ENCODE results near the gene DSE.

DSE gene

DNA sequence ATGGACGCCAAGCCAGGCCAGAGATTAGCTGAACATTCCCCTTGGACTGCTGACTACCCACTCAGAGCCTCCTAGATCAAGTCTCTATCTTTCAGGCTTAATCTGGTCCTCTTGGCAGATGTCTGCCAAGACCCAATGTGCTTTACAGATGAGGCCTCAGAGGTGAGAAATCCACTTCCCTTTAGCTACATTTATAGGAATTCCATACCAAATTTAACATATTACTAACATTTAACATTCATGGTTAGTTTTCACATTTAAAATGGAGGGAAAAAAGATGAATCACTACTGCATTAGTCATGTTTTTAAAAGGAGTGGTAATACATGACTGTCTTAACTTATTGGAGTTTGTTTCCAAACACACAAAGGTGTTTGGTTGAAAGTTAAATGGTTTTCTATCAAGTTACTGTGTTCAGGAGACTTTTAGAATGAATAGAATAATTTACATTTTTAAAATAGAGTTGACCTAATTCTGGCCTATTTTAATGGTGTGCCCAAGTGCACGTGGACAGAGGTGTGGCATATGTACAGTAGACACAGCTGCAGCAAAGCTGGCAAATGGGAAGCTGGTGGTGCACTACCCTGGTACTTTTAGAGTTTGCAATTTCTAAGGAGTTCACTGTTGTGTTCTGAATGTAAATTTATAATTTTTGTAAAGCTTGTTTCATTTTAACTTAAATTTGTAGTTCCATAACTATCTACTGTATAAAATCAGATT, 48.5 kb downstream of the DSE start:
- no peak for DNase-seq

GRCh38 chr6:116420341-116420740, 49.6 kb downstream of the DSE start:
- no peak for DNase-seq

GRCh38 chr6:116422238-116422637, 51.5 kb downstream of the DSE start:
- no peak for DNase-seq

DNA sequence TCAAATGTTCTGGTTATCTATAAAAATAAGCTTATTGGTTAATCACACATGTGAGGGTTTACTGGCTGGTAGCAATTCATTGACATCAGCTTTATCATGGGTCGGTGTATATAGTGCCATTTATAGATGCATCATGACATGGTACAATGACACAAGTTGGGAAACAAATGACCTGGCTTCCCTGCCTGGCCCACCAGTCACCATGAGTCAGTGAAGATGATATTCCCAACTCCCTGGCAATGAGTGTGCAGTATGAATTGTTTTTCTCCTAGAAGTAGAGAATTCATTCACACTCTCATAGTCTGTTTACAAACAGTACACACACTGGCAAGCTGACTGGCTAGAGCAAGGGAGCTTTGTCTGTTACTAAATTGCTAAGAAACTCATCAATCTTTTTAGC, 53.3 kb downstream of the DSE start:
- no peak for DNase-seq

DNA sequence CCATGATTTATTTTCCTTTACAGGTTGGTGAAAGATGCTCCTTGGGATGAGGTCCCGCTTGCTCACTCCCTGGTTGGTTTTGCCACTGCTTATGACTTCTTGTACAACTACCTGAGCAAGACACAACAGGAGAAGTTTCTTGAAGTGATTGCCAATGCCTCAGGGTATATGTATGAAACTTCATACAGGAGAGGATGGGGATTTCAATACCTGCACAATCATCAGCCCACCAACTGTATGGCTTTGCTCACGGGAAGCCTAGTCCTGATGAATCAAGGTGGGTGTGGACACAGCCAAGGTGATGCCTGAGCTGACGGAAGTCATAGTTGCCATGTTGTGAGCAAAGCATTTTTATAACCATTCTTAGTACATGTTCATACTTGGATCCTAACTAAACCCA, 55.8 kb downstream of the DSE start:
- DNase-seq, result no peak

GRCh38 chr6:116429111-116429510, 58.4 kb downstream of the DSE start:
- DNase-seq, result no peak

GRCh38 chr6:116430860-116431259, 60.1 kb downstream of the DSE start:
- DNase-seq, result no peak

- no peak for DNase-seq
These were observed 61.3 kb downstream of the DSE start for GRCh38 chr6:116431964-116432595.

DNA sequence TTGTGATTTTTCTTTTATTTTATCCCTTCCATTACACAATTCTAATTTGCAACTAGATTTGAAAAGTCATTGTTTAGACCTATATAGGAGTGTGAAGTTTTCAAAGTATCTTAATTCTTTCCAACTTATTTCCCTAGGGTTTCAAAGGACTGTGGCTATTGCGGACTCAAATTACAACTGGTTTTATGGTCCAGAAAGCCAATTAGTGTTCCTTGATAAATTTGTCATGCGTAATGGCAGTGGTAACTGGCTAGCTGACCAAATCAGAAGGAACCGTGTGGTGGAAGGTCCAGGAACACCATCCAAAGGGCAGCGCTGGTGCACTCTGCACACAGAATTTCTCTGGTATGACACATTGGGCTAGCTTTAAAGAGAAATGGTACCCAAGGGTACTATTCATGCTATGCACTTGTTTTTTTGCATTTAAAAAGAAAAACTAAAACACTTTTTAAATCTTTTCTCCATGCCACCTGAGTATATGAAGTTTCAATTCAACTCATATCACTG, 62.5 kb downstream of the DSE start:
- DNase-seq, result no peak

DNA sequence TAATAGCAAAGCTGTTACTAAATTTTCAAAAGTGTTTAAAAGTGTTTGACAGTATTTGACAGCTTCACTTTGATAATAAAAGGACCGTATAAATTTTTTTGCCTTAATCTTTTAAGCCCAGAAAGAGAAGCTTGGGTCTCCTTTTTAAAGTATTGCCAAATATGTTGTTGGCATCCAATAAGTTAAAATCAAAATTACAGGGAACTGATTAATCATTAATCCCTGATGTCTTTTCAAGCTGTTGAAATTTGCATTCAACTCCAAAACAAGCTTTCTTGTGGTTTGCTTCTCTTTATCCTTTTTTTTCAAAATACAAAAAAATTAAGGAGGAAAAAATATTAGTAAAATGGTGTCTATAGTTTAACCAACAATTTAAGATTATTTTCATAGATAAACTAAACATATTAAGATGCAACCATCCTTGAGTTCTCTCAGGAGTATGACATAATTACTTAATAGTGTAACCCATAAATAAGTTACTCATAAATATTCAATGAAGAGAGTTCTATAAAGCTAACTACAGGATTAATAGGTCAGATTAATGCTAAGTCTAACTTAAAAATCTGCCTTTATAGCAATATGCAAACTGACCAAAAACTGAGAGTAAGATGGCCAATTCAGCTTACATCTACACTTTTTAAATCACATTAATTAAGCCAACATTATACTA, 63.4 kb downstream of the DSE start:
- DNase-seq, result no peak

GRCh38 chr6:116436586-116436985, 65.8 kb downstream of the DSE start:
- no peak for DNase-seq

DNA sequence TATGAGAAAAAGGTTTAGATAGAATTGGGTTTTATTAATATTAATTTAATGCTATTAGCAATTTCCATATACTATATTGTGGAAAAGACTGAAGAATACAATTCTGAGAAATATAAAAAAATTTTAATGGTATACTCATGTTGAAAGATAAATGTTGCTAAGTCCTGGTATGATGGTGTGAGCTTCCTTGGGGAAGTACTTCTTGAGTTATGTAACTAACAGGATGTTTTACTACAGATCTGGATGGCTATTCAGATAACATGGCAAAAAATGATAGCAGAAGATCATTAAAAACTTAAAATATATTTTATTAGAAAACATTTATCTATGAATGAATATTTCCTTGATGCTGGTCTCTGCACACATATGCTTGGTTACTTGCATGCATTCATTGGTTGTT, 66.9 kb downstream of the DSE start:
- no peak for DNase-seq

DNA sequence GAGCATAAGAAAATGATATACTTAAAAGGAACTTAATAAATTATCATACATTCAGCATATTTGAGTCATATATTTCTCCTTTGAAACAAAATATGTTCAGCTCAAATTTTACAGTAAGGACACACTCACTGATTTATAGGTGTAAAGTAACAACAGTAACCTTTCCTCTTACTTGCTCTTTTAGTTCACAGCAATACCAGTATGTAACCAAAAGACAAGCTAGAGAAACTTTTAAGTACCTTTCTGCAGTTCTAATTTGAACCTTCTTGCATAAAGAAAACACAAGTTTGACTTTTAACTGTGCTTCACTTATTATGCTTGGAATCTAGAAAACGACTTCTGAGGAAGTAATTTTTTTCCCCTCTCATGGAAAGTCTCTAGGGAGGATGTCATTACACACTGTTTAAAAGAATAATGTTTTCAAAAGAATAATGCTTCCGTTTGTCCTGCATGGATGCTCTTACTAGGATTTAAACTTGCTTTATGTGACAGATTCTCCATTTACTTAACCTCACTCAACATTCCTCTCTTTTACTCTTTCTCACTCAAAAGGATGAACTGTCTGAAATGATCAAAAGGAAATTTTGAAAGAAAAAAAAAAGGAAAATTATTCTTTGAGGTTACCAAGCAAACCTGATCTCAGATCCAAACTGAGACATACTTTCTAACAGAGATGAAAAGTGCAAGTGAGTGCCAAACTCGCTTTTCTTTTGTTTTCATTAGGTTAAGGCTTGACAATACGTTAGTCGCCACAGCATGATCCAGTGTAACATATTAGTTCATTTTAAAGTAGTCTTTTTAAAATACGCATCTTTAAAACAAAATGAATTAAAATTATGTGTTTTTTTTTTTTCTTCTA, 68.1 kb downstream of the DSE start:
- no peak for DNase-seq

GRCh38 chr6:116439522-116440051, 68.8 kb downstream of the DSE start:
- DNase-seq, result no peak

DNA sequence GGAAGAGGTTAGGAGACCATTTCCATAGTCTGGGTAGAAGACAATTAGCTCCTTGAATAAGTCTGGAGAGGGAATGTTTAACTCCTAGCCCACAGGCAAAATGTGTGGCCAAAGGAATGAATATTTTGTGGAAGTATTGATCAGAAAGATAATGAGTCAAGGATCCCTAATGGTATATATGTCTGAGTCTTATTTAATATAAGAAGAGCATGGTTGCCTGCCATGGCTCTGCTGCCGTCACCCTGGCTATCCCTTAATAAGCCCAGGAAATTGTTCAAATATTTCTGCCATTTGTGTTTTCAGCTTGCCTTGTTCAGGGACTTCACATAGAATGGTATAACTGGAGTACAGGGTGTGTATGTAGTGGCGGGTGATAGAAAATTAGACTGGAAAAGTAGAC, 72.4 kb downstream of the DSE start:
- no peak for DNase-seq

GRCh38 chr6:116444092-116444491, 73.3 kb downstream of the DSE start:
- peak; percentile 12 for DNase-seq

DNA sequence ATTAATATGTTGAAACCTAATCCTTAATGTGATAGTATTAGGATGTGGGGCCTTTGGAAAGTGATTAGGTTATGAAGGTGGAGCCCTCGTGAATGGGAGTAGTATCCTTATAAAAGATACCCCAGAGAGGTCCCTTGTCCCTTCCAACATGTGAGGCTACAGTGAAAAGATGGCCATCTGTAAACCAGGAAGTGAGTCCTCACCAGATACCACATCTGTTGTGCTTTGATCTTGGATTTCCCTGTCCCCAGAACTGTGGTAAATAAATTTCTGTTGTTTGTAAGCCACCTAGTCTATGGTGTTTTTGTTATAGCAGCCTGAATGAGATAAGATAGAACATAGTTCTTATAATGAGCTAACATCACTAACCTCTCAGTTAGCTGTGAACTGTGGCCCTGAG, 73.8 kb downstream of the DSE start:
- no peak for DNase-seq

GRCh38 chr6:116445102-116445501, 74.4 kb downstream of the DSE start:
- DNase-seq, result no peak

GRCh38 chr6:116446399-116446798, 75.7 kb downstream of the DSE start:
- DNase-seq, result no peak

GRCh38 chr6:116447052-116447451, 76.3 kb downstream of the DSE start:
- DNase-seq, result no peak

GRCh38 chr6:116447496-116448011, 76.8 kb downstream of the DSE start:
- DNase-seq, result no peak

GRCh38 chr6:116449565-116449964, 78.8 kb downstream of the DSE start:
- no peak for DNase-seq

Data from NCI-H2171 treated with DMSO at 0.1 percent for 48 hours (cell line).